Activated naive CD4-positive, alpha-beta T cell (primary cell): ENCODE data around the gene CADM4.
"Not testable (repeated sequence)": the region's sequence is repeated elsewhere in the genome, so short reads cannot be mapped to it uniquely, and the experiment has no call there.

Source experiments
- DNase-seq, 4 experiments: peaks; one replicate each; lab custom pipeline; 2025; lab: John Stamatoyannopoulos, UW

CADM4 gene

DNA sequence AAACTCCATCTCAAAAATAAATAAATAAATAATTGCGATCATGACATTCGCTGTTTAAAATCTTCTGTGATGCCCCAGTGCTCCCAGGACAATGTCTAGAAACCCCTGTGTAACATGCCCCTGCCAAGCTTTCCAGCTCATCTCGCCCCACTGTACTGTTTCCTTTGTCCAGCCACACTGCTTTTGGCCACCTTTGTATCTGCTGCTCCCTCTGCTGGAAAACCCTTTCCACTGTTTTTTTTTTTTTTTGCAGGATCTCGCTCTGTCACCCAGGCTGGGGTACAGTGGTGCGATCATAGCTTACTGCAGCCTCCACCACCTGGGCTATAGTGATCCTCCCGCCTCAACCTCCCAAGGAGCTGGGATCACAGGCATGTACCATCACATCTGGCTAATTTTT, 22.8 kb upstream of the CADM4 start:
- DNase-seq, result no peak

DNA sequence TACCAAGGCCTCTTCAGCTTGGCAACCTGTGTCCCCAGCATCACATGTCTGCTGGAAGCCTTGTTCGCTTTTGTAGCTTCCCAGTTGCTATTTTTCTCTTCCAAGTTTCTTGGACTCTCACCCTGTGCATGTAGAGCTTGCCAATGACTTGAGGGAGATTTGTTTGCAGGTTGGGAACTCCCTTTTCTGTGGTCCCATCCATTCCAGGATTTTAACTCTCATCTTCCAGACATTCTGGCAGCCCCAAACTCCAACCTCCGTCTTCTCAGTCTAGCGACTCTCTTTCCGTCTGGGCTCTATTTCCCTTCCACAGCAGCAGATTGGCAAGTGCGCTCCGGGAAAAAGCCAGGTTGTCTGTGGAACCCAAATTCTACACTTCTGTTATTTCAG, 21.3 kb upstream of the CADM4 start:
- no peak for DNase-seq

DNA sequence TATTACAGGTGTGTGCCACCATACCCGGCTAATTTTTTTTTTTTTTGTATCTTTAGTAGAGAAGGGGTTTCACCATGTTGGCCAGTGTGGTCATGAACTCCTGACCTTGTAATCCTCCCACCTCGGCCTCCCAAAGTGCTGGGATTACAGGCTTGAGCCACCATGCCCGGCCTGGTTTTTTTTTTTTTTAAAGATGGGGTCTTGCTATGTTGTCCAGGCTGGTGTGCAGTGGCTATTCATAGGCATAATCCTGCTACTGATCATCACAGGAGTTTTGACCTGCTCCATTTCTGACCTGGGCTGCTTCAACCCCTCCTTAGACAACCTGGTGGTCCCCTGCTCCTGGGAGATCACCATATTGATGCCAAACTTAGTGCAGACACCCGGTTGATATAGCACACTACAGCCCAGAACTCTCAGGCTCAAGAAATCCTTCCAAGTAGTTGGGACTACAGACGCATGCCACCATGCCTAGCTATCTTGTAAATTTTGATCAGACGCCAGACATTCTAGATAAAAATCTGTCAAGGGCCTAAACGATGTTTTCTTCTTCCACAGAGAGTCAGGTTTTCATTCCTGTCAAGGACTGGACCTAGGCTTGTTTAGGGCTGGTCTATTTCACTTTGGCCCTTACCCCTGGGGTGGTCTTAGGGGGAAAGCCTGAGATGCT, 20.8 kb upstream of the CADM4 start:
- no peak for DNase-seq

DNA sequence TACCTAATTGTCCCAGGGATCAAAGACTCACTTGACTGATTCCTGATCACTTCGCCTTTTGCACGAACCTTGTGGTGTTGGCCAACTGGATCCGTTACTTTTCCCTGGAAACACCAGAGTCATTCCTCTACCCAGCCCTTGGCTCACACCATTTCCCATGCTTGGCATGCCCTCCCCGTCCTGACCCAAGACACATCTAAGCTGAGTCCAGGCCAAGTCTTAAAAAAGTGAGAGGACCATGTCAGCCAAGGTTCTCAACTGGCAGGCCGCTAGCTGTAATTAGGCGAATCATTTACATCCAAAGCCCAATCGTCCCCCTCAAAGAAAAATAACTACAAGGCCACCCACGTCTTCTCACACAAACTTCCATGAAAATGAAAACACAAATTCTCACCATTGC, 18.8 kb upstream of the CADM4 start:
- DNase-seq, result no peak

DNA sequence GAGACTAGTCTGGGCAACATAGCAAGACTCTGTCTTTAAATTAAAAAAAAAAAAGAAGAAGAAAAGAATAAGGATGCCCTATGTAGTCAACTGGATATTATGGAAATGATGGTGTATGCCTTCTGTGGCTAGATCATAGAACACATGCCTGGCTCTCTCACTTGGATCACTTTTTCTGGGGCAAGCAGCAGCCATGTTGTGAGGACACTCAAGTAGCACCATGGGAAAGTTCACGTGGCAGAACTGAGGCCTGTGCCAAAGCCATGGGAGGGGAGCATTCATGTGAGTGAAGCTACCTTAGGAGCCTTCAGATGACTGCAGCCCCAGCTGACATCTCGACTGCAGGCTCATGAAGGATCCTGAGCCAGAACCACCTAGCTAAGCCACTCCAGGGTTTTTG, 18.4 kb upstream of the CADM4 start:
- DNase-seq, result no peak

DNA sequence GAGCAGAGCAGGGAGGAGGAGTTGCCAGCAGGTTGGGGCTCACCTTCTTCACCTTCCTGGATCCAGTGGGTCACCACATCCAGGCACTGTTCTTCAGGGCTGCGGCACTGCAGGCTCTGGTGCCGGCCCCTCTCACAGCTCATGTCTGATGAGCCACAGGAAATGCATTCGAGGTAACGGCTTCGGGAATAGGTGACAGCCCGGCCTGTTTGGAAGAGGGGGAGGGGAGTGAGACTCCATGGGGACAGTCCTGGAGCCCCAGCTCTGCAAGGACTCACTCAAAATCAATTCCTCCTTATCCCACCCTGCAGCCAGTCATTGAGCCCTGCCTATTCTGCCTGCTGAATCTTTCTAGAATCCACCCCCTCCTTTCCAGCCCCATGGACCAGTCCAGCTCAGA, 16.8 kb upstream of the CADM4 start:
- no peak for DNase-seq

DNA sequence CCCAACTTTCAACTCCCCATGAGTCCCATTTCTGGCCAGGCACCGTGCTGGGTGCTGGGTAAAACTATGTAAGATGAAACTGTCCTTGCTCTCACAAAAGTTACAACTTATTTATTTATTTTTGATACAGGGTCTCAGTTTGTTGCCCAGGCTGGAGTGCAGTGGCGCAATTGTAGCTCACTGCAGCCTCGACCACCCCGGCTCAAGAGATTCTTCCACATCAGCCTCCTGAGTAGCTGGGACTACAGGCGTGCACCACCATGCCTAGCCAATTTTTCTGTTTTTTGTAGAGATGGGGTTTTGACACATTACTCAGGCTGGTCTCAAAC, 12.9 kb upstream of the CADM4 start:
- no peak for DNase-seq

DNA sequence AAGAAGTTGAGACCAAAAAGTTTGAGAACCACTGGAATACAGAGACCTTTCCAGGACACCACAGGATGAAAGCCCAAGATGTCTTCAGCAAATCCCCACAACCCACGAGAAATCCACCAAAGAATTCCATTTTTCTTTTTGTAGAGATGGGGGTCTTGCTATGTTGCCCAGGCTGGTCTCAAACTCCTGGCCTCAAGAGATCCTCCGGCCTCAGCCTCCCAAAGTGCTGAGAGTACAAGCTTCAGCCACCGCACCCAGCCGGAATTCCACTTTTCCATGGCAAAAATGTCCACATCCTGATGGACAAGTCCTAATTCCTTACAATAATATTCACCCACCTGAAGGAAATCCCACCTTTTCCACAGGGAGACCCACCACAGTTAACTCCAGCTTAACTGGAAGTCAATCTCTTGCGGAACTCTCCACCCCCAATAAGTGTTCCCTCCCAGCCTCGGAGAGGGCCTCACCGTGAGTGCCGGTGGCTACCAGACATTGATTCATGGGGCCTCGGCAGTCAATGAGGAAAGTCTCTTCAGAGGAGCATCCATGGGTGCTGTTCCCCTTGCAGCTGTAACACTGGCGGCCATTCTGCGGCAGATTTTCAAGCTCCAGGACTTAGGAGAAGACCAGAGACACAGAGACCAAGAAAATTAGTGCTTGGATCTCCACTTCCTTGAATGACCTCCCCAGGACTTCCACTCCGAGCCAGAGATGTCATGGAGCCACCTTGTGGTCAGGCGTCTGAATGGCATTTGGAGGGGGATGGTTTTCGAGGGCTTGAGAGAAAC, 12.3 kb upstream of the CADM4 start:
- no peak for DNase-seq

DNA sequence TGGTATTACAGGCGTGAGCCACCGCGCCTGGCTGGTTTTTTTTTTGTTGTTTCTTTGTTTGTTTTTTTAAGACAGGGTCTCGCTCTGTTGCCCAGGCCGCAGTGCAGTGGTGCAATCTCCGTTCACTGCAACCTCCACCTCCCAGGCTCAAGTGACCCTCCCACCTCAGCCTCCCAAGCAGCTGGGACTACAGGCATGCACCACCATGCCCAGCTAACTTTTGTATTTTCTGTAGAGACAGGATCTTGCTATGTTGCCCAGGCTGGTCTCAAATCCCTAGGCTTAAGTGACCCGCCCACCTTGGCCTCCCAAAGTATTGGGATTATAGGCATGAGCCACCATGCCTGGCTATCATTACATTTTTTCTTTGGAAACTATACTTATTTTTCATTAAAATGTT, 10.6 kb upstream of the CADM4 start:
- not testable (repeated sequence) for DNase-seq

DNA sequence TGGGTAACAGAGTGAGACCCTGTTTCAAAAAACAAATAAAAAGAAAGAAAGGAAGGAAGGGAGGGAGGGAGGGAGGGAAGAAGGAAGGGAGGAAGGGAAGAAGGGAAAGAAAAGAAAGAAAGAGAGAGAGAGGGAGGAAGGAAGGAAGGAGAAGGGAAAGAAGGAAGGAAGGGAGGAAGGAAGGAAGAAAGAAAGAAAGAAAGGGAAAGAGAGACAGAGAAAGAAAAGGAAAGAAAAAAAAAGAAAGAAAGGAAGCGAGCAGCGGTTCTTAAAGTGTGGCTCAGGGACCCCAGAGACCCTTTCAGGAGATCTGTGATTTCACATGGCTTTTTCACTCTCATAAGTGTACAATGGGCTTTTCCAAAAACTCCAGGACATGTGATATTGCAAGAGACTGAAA, 9.9 kb upstream of the CADM4 start:
- DNase-seq, result no peak

DNA sequence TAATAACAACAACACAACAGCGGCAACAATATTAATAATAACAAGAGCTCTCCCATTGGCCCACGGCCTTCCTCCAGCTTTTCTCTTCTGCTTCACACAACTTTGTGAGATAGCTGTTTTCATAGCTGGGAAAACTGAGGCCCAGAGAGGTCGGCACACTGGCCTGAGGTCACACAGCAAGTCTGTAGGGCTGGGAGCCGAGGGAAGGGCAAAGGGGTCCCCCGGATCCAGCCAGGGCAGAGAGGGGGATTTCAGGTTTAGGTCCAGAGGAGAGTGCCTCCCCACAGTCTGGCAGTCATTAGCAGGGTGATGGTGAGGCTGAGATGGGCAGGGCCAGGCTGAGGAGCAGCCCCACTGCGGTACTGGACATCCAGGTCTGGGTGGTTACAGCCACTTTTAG, 9.0 kb upstream of the CADM4 start:
- DNase-seq, result no peak

DNA sequence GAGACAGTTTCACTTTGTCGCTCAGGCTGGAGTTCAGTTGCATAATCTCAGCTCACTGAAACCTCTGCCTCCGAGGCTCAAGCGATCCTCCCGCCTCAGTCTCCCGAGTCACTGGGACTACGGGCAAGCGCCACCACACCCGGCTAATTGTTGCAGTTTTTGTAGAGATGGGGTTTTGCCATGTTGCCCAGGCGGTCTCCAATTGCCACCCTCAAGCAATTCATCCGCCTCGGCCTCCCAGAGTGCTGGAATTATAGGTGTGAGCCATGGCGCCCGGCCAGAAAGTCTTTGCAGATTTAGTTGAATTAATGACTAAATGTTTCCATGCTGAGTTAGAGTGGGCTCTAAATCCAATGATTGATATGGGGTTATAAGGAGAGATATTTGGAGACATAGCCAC, 4.5 kb upstream of the CADM4 start:
- no peak for DNase-seq

DNA sequence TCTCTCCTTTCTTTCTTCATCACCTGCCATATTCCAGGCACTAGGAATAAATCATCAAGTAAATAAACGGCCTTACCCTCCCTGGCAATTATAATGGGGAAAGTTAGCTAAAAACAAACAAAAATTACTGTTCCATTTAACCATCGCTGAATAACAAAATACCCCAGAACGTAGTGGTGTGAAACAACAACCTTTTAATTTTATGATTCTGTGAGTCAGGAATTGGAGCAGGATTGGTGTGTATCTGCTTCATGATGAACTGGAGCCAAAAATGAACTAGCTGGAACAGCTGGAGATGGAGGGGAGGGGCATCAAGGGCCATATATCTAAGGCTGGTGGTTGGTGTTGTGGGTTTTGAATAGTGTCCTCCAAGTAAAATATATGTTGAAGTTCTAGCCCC, 3.7 kb upstream of the CADM4 start:
- no peak for DNase-seq

DNA sequence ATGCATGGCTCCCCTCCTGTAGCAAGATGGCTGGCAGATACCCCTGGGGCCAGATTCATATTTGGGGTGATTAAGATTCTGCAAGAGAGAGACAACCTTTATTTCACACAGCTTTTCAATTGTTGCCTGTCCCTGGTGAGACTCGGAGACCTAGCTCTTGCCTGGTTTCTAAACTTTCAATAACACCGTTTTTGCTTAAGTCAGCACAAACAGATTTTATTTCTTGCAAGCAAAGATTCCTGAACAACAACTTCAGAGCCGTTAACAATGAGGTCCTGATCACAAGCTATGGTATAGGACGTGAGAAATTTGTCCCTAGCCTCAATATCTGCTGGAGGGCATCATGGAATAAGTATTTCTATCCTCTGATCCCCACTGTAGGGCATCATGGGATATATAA, 2.9 kb upstream of the CADM4 start:
- no peak for DNase-seq

DNA sequence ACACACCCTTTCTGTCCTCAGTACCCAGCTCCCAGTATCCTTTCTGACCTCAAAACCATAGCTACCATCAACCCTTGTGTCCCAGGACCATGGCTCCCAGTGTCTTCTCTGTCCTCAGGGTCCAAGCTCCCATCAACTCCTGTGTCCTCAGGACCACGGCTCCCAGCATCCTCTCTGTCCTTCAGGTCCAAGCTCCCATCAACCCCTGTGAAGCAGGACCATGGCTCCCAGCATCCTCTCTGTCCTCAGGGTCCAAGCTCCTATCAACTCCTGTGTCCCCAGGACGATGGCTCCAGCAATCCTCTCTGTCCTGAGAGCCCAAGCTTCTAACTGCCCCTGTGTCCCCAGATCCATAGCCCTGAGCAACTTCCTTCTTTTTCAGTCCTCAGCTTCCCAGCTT, 1.7 kb upstream of the CADM4 start:
- no peak for DNase-seq

DNA sequence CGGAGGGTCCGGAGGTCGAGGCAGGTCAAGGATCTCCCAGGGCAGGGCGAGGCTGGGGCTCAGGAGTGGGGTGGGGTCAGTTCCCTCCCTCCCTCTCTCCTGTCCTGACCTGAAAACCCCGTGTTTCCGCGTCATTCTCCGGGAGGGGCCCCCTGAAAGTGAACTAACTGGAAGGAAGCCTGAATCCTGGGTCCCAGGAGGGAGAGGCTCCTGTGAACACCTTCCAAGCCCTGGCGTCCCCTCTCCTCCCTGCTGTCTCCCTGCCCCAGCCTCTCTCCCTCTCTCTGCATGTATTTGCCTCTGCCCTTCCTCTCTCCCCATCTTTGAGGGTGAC, 741 bp upstream of the CADM4 start:
- DNase-seq, result no peak

DNA sequence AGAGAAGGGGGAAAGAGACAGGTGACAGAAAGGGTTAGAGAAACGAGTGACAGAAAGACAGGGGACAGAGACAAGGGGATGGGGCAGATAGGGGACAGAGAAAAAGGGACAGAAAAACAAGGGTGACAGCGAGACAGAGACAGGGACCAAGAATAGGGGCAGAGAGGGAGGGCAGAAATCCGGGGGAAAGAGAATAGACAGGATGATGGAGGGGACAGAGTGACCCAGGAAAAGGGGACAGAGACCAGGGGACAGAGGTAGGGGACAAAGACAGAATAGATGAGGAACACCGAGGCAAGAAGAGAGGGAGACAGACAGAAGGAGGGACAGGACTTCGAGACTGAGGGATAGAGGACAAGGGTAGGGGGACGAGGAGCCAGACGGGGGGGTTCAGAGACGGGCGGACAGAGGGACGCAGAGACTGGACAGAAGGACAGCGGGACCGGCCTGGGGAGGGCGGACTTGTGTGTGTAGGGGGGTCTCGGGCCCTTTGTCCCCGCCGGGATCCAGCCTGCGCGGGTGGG, 593 bp downstream of the CADM4 start:
- DNase-seq, result no peak

DNA sequence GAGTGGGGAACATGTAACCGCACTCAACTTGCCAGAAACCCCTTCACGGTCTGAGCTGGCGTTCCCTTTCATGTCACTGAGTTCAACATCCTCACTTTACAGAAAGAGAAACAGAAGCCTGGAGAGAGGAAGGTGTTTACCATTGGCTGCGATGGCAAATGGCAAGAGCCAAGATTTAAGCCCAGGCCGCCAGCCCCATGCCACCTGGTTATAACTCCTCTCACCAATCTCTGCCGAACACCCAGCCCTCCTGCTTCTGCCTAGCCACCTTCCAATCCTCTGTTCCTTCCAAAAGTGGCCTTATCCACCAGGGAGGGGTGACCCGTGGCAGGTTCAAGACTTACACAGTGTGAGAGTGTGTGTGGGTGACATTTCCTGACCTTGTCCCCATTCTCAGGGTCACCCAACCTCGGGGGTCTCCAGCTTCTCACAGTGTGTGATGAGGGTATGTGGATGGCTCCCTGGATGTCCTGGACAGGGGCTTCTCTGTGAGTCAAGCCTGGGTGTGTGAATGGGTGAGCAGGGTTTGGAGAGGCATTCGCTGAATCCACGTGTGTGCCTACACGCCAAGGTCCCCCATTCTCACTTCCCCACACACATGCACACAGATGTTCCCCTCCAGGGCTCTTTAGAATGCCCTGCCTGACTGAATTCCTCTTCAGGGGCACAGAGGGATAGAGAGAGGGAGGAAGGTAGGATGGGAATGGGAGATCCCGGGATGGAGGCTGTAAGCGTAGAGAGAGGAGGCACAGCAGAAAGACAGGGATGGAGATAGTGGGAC, 1.2 kb downstream of the CADM4 start:
- DNase-seq, result no peak

DNA sequence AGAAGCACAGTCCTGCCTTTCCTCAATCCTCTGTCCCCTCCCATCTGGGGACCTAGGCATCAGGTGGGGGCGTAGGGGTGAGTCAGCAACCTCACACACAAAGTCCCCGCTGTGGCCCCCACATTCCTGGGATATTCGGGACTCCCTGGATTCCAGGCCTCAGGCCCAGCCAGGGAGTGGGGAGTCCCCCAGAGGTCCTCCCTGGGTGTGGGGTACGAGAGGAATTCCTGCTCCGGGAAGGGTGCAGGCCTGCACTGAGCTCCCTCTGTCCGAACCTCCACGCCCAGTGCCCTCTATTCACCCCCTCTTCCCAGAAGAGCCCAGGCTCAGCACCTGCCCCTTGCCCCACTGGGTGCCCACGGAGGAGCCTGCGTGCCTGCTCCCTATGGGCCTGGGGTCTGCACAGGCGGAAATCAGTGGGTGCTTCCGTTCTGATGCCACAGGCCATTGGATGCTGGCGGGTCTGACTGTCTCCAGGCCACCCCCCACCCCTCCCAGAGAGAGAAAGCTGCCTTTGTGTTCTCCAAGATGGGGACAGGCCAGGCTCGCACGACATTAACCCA, 3.4 kb downstream of the CADM4 start:
- DNase-seq, result no peak

DNA sequence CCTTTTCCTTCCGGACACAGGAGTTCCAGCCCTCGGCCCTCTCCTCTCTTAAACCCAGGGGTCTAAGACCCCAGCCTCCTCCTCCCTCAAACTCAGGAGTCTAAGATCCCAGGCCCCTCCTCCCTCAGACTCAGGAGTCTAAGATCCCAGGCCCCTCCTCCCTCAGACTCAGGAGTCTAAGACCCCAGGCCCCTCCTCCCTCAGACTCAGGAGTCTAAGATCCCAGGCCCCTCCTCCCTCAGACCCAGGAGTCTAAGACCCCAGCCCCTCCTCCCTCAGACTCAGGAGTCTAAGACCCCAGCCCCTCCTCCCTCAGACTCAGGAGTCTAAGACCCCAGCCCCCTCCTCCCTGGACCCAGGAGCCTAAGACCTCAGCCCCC, 4.1 kb downstream of the CADM4 start:
- DNase-seq, result not testable (repeated sequence)

DNA sequence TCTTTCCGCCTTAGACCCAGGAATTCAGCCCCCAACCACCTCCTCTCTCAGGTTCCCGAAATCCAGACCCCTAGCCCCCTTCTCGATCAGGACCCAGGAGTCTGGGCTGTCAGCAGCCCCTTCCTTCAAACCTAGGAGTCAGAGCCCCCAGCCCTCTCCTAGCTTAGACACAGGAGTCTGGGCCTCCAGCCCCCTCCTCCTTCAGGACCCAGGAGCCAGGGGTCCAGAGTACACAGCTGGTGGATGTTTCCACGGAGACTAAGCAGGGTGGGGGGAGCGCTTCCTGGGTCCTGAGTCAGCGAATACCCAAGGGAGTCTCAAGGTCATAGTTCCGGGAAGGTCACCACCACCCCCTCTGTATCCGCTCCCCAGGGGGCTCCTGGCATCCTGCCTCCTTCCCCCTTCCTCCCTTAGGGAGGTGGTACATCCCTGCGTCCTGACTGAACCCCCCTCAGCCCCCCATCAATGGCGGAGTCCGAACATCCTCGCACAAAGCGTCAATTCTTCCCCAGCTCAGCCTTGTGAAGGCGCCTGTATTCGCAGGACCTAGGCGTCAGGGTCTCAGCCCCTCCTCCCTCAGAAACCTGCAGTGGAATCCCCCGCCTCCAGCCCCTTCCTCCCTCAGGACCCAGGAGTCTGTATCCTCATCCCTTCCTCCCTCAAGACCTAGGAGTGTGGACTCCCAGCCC, 4.6 kb downstream of the CADM4 start:
- DNase-seq, result no peak

DNA sequence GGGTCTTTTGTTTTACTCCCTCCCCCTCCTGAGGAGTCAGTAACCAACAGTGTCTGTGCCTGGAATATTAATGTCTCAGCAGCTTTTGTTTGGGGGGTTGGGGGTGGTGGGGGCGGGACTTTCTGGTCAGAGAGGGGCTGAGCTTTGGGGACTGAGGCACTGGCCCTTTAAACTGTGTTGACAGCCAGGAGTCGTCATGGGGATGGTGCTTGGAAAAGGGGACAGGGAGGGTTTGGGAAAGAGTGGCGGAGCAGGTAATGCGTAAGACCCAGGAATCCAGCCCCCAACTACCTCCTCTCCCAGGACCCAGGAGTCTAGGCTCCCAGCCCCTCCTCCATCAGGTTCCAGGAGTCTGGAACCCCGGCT, 5.2 kb downstream of the CADM4 start:
- DNase-seq, result no peak
